GM19023 (cell line): ENCODE measurements around the gene C17orf113.

Source experiments
- ATAC-seq: cut with Tn5 transposase; IDR thresholded peaks from one replicate; pipeline ENCODE4 v1.9.1; 2021; ENCODE audit warnings: mild to moderate bottlenecking, moderate library complexity; ENCODE audit not compliant: unreplicated experiment

Gene C17orf113

DNA sequence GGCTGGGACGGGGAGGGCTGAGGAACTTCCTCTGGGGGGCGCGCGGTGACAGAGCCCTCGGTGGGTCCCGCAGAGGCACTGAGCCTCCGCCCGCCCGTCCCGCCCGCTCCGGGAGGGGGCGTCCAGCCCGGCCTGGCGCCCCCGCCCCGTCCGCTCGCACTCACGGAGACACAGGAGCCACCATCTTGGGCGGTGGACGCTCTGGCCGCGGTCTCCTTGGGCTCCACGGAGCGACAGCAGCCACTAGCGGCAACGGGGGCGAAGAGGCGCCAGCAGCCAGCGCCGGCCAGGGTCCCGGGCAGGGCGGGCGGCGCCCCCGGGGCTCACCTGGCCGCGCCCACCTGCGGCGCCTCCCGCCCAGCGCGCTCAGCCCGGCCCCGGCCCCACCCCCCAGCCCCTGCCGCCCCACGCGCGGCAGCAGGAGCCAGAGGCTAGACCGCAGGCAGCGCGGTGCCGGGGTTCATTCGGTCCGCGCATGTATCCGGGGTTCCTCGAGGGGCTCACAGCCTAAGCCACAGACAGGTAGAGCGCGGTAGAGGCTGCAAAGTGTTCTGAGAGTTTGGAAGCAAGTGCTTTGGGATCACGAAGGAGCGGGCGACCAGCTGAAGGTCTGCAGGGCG, at the start of gene C17orf113:
C17orf113 (minus strand) TSS at position 209 of the 620 bp plus-strand sequence. CDS start 7,225 bp downstream, outside the sequence.
- no peak for ATAC-seq

DNA sequence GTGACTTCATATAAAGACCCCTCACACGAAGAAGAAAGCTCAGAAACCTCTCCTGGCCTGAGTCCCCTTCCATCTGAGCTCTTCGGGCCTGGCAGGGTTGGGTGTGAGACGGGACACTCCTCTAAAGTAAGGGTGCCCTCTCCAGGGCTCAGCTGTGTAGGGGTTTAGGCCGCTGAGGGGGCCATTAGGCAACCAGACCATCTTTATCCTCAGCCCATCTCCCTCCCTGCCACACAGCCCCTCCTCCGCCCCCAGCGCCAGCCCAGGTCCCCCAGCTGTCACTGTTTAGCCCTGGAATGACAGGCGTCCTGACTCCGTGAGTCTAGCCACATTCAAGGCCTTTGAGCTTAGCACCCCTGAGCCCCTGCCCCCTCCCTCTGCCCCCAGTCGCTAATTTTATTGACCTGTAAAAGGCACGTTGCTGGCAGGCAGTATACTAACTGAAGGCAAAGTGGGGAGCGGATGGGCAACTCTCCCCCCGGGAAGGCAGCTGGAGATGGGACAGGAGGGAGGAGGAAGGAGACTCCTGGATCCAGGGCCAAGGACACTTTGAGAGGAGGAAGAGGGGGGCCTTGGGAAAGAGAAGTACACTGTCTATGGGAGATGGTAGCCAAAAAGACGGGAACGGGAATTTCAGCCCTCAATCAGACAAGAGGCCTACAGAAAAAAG, 48.5 kb upstream of the C17orf113 start:
- no peak for ATAC-seq

GRCh38 chr17:42097691-42098631, 47.6 kb upstream of the C17orf113 start, which contains the start of gene ZNF385C:
Gene ZNF385C (minus strand): TSS chr17:42098473. CDS start chr17:42063056, 35,417 bp downstream.
- no peak for ATAC-seq

- ATAC-seq: no peak
Measured at GRCh38 chr17:42096360-42097111, 46.1 kb upstream of the C17orf113 start.

GRCh38 chr17:42094375-42095069, 44.1 kb upstream of the C17orf113 start:
- no peak for ATAC-seq

DNA sequence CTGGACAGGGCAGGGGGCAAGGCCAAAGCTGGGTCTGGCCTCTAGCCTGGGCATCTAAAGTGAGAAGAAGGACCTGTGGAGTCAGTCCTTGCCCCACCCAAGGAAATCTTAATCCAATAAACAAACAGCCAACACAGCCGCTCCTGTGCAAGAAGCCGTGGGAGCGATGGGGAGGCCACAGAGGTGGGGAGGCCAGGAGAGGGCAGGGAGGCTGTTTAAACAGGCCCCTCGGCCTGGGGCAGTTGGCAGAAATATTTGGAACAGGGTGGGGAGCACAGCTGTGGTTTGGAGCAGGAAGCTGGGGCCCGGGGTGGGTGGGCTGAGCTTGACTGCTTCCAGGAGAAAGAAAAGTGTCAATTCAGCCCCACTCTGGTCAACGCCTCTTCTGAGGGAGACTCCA, 42.5 kb upstream of the C17orf113 start:
- no peak for ATAC-seq

GRCh38 chr17:42090964-42091790, 40.8 kb upstream of the C17orf113 start:
- ATAC-seq: no peak

DNA sequence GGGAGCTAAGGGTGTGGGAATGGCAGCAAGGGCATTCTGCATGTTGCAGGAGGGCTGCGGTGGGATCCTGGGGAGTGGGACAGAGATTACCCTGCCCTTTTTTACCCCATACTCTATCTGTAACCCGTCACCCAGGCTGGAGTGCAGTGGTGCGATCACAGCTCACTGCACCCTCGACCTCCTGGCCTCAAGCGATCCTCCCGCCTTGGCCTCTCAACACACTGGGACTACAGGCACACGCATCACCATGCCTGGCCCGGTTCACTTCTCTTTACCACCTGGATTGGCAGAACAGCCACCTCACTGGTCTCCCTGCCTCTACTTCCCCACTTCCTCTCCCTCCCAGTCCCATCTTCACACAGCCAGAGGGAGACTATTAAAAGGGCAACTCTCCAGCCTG, 38.3 kb upstream of the C17orf113 start:
- no peak for ATAC-seq

GRCh38 chr17:42087736-42088705, 37.6 kb upstream of the C17orf113 start:
- no peak for ATAC-seq

- no peak for ATAC-seq
Measured at GRCh38 chr17:42087042-42087701, 36.8 kb upstream of the C17orf113 start.

DNA sequence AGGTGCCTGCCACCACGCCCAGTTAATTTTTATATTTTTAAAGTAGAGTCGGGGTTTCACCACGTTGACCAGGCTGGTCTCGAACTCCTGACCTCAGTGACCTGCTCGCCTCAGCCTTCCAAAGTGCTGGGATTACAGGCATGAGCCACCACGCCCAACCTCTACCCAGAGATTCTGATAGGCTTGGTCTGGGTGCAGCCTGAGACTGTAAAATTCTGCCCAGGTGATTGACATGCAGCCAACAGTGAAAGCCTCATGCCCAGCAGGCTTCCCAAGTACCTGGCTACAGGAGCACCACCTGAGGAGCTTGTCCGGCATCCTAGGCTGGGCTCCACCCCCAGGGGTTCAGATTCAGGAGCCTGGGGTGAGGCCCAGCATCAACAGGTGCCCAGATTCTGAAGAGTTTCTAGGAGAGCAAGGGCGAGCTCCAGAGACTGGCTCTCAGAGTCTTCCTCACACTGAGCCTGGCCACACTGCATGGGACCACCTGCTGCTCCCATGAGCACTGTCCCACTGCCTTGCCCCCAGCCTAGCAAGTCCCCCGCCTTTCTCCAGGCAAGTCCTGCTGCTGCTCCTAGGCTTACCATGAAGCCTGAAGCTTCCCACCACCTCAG, 31.2 kb upstream of the C17orf113 start:
- ATAC-seq: no peak

DNA sequence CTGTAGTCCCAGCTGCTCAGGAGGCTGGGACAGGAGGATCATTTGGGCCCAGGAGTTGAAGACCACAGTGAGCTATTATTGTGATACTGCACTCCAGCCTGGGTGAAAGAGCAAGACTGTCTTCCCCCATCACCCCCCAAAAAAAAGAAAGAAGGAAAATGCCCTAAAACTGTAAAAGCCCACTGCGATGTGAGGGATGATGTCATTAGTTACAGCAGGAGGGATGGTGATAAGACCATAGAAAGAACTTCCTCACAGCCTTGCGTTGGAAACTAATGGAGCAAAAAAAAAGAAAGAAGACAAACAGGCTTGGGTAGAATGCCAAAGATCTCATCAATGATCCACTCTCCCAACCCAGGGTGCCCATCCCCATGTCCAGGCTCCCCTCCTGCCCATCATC, 29.1 kb upstream of the C17orf113 start:
- no peak for ATAC-seq

GRCh38 chr17:42078396-42079043, 28.1 kb upstream of the C17orf113 start:
- no peak for ATAC-seq

- ATAC-seq: no peak
Measured at GRCh38 chr17:42077755-42078154, 27.4 kb upstream of the C17orf113 start.

- ATAC-seq: no peak
Measured at GRCh38 chr17:42076797-42077559, 26.6 kb upstream of the C17orf113 start.

DNA sequence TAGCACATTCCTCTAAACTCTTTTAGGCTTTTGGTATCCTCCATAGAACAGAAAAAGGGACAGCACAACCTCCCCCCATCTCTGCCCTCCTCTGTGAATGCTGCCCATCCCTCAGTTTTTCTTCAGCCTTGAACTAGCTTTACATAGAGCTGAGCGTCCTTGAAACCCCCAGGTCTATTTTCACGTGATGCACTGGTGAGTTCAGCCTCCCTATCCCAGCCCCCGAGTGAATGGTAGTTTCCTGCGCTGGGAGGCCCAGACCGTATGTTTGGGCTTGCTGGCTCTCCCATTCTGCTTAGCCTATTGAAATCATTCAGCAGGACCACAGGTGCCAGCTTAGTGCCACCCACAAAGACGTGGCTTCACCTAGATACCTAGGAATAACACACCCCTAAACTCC, 25.4 kb upstream of the C17orf113 start:
- no peak for ATAC-seq
